NCI-H128 (cell line): ENCODE measurements around the gene PLCB1.
"Not testable (repeated sequence)": the region's sequence is repeated elsewhere in the genome, so short reads cannot be mapped to it uniquely, and the experiment has no call there.

Source experiments
- DNase-seq: peaks from one replicate; lab custom pipeline; 2025; ENCODE audit not compliant: unreplicated experiment; lab: John Stamatoyannopoulos, UW

The PLCB1 gene

DNA sequence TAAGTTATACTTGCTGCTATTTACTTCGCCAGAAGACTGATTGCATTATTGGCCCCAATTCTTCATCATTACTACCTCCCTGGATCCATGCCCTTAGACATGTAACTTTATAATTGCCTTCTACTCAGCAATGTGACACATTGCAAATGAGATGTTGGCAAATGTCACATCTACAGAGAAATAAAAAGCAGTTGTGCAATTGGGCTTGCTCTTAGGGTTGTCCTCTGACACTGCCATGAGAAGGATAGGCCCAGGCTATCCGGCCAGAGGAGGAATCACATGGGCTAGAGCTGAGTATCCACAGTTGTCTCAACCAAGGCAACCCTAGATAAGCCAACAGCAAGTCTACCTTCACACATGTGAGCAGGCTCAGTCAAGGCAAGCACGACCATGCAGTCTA is 447.0 kb downstream of the PLCB1 start:
- no peak for DNase-seq

- DNase-seq: no peak
These were observed 449.5 kb downstream of the PLCB1 start for GRCh38 chr20:8581446-8582183.

DNA sequence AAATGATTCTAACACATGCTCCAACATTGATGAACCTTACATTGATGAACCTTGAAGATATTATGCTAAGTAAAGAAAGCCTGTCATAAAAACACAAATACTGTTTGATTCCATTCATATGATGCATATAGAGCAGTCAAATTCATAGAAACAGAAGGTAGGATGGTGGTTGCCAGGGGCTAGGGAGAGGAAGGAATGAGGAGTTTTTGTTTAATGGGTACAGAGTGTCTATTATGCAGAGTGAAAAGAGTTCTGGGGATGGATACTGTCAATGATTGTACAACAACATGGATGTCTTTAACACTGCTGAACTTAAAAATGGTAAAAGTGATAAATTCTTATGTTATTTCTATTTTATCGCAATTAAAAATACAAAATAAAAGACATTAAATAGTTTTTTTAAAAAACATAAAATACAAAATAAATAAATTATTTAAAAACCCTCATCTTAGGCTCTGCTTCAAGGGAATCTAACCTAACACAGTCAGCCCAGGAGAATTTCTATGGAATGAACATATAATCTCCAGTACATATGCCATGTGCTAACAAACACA is 451.0 kb downstream of the PLCB1 start:
- no peak for DNase-seq

DNA sequence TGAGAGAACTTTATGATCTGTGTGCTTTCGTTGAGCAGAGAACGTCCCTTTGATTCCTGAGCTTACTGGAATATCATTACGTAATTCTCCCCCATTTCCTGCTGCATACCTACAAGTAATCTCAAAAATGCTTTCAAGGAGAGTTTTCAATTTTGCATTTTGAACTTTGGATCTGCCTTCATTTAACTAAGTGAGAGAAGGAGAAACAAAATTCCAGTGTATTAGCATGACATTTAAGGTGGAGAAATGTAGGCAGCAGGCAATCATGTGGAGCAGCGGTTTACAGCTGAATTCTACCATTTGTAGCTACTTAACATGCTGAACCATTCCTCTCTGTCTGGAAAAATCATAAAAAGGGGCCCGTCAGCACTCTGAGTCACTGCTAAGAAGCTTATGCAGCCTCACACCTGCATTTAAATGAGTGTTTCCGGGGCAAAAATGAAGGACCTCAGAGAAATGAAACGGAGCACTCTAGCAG is 451.5 kb downstream of the PLCB1 start:
- DNase-seq: no peak

- DNase-seq: no peak
These were observed 455.2 kb downstream of the PLCB1 start for GRCh38 chr20:8587251-8587650.

GRCh38 chr20:8587810-8588209 is 455.7 kb downstream of the PLCB1 start:
- DNase-seq: no peak

- no peak for DNase-seq
These were observed 457.9 kb downstream of the PLCB1 start for GRCh38 chr20:8589956-8590355.

DNA sequence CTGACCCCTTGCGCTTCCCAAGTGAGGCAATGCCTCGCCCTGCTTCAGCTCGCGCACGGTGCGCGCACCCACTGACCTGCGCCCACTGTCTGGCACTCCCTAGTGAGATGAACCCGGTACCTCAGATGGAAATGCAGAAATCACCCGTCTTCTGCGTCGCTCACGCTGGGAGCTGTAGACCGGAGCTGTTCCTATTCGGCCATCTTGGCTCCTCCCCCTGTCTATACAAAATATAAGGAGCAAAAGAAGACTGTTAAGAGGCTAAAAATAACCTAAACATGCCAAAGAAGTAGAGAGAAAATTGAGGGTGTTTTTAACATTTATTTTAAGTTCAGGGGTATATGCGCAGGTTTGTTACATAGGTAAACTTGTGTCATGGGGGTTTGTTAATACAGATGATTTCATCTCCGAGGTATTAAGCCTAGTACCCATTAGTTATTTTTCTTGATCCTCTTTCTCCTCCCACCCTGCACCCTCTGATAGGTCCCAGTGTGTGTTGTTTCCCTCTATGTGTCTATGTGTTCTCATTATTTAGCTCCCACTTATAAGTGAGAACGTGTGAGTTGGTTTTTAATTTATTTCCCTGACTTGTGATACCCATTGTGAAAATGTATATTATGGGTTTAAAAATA is 469.0 kb downstream of the PLCB1 start:
- DNase-seq: not testable (repeated sequence)

- no peak for DNase-seq
These were observed 469.5 kb downstream of the PLCB1 start for GRCh38 chr20:8601542-8601912.

- no peak for DNase-seq
These were observed 470.5 kb downstream of the PLCB1 start for GRCh38 chr20:8602389-8603116.

- DNase-seq: no peak
These were observed 476.4 kb downstream of the PLCB1 start for GRCh38 chr20:8608470-8608869.

- no peak for DNase-seq
These were observed 484.7 kb downstream of the PLCB1 start for GRCh38 chr20:8616792-8617191.

- DNase-seq: no peak
These were observed 488.9 kb downstream of the PLCB1 start for GRCh38 chr20:8621001-8621400.

DNA sequence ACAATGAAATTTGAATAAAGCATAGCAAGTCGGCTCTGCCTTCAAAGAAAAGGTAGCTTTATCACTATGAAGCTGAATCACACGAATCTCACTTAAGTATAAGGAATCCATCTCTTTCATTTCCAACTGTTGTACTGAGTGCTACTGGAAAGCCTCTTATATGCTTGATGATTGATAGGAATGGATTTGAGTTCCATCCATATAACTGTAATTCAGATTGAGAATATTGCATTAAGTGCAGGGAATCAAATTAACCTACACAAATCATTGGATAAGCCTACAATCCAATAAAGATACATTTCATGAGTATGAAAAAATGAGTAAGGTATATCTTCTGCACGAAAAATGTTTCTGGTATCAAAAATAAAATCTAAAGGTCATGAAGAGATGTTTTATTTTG is 492.0 kb downstream of the PLCB1 start:
- DNase-seq: no peak

- no peak for DNase-seq
These were observed 492.6 kb downstream of the PLCB1 start for GRCh38 chr20:8624616-8625015.

- no peak for DNase-seq
These were observed 495.4 kb downstream of the PLCB1 start for GRCh38 chr20:8627340-8628004.

DNA sequence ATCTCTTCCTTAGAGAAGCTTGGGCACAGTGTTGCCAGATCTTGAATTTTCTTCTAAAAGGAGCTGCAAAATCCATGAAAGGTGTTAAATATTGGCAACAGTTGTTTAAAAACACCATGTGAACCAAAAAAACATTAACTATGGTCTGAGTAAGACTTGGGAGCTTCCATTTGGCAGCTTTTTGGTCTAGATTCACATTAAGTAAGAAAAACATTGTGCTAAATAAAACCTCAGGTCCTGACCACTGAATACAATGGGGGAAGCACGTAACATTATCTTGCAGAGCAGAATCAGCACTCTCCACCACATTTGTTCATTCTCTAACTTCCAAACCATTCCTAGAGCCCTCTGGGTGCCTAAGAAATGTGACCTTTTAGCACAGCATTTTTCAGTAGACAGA is 499.2 kb downstream of the PLCB1 start:
- DNase-seq: no peak

DNA sequence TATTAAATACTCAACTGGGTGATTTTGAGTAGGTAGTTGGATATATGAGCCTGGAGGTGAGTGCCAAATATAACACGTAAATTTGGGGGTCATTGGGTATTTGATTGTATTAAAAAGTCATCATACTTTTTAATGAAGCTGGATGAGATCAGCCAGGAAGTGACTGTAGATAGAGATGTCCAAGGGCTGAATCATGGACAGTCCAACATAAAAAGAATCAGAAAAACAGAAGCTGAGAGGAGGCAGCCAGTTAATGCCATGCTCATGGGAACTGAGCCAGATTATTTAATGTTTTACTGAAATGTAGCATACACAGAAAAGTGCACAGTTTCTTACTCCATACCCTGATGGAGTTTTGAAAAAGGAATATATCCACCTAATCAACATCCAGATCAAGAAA is 501.3 kb downstream of the PLCB1 start:
- DNase-seq: no peak

DNA sequence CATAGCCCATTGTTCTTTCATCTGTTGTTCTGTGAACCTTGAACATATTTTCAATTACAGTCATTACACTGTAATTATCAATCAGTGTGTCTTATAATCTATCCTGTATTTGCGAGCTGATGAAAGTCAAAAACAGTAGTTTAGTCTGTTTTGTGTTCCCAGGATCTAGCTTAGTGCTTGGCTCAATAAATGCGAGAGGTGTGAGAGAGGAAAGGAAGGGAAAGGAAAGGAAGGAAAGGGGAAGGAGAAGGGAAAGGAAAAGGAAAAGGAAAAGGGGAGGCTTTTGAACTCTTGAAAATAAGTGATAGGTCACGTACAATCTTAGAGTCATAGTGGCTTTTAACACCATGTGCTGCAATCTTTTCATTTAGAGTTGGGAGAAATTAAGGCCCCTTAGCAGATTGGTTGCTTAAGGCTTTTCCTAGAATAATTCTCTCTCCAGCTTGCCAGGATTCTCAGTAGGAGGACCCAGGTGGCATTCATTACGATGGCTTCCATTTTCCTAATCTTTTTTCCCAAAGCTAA is 503.0 kb downstream of the PLCB1 start:
- no peak for DNase-seq

GRCh38 chr20:8635837-8636236 is 503.8 kb downstream of the PLCB1 start:
- DNase-seq: no peak
